Stimulated activated CD4-positive, alpha-beta T cell treated with anti-CD3 and anti-CD28 coated beads, Interleukin-4, amount 100 ng/mL, for 1 hour (primary cell): ENCODE results near the gene ULK4.

Experiments
- DNase-seq: peaks from one replicate; pipeline ENCODE4 v3.0.0-alpha.2; 2020

ULK4 gene

DNA sequence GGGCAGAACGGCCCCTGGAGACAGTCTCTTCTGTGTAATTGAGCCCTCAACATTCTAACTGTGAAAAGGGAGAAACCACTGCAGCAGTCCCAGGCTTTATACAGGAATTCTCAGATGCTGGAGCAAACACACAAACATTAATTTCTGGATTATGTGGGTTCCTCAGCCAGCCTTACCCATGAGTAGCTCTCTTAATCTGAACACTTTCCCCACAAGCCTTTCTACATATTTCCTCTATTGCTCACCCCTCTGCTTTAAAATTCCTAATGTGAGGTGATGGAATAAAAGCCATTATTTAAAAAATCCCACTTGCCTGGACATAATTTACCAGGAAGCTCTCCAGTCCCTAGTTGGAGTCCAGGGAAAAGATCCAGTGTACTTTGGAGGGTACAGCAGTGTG lies 623.6 kb downstream of the ULK4 start:
- DNase-seq, result no peak

DNA sequence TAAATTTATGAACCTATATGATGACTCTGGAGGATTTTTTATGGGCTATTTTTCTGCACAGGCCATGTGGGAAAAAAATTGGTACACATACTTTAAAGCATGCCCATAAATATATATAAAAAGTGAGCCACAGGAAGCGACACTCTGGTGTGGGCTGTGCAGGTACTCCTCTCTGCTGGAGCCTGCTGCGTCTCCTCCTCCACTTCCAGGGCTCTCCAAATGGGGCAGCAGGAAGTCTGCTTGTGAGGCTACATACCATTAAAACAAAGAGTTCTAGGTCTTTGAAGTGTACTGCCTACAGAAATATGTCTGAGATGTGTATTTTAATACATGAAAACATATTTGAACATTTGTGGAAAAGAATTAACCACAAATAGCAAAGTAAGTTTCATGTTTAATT lies 627.5 kb downstream of the ULK4 start:
- DNase-seq, result no peak

DNA sequence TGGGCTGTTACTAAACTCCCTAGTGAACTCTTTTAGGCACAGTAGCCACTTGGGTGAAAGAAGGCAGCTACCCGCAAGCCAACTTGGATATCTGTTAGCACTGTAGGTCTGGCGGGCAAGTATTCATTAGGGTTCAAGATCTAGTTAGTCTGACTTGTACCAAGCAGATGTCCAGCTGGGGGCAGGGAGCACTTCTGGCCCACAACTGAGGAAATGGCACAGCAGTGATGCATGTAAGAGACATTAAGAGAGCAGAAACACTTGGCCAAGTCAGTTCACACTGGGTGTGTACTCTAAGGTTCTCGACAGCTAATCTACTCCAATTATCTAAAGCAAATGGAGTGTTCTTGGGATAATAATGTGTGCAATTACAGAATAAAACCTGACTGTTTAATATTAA lies 630.9 kb downstream of the ULK4 start:
- no peak for DNase-seq

DNA sequence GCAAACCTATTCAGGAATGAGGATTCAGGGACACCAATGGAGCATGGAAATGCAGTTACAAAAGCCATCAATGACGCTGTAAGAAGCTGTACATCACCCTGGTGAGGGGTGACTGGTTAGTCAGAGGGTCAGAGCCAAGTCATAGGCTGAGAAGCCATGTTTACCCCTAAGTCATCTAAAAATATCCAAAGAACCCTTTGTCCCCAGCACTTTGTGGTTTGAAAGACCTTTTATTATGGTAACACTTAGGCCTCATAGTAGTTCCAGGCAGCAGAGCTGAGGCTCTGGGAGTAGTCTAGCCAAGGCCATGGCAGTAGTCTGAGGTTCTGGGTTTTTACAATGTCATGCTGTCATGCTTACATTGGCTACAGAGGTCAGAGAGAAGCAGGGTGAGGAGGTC lies 631.4 kb downstream of the ULK4 start:
- DNase-seq, result no peak

DNA sequence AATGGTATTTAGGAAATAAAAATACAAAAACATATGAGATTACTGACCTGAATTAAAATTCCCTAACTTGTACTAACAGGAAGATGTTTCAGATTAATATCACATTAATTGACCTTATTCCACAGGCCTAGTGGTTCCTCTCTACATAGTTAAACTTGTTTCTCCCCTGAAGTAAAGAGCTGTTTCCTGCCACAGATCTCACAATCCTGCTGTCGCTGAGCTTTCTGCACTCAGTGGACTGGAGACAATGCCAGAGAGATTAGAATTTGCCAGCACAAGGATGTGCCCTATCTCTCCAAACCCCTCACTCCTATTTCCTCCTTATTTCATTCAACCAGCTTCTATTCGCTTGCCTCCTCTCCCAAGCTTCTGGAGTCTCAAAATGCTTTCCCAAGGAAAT lies 632.0 kb downstream of the ULK4 start:
- no peak for DNase-seq

DNA sequence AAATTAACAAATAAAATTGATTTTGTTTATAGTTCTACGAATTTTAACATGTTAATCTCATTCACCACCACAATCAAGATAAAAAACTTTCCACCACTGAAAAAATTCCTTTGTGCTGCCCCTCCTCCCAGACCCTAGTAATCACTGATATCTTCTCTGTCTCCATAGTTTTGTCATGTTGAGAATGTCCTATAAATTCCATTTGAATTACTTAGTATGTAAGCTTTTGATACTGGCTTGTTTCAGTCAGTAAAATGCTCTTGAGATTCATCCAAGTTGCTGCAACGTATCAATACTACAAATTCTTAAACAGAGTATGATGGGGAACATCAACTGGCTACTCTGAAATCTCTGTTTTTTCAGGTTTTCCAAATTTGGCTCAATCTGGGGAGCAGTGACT lies 633.0 kb downstream of the ULK4 start:
- DNase-seq, result no peak

DNA sequence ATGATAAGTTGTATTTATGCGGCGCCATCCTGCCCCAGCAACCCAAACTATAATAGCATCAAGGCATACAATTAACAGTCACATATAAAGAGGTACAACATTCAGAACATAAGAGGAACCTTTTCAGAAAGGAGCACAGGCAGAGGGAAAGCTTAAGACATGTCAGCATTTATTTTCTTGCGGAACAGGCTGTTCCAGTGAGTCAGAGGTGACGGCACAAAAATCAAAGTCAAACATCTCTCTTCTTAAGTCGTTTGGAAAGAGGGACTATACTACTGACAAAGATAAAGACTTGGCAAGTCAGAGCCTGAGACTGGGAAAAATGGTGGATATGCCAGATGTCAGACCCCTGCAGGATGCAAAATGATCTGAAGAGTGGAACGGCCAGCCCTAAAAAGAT lies 634.2 kb downstream of the ULK4 start:
- no peak for DNase-seq

DNA sequence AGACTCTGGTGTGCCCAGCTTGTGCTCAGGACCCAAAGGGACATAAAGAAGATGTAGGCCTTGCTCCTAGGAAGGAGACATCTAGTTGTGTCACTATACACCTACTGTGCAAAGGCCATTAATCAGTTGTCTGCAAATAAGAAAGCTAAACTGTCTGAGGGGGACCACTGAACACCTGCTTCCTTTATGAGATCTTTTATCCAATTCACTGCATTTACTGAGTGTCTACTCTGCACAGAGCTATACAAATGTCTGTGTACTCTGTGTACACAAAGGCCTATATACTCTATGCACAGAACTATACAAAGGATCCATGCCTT lies 637.8 kb downstream of the ULK4 start:
- DNase-seq, result no peak

DNA sequence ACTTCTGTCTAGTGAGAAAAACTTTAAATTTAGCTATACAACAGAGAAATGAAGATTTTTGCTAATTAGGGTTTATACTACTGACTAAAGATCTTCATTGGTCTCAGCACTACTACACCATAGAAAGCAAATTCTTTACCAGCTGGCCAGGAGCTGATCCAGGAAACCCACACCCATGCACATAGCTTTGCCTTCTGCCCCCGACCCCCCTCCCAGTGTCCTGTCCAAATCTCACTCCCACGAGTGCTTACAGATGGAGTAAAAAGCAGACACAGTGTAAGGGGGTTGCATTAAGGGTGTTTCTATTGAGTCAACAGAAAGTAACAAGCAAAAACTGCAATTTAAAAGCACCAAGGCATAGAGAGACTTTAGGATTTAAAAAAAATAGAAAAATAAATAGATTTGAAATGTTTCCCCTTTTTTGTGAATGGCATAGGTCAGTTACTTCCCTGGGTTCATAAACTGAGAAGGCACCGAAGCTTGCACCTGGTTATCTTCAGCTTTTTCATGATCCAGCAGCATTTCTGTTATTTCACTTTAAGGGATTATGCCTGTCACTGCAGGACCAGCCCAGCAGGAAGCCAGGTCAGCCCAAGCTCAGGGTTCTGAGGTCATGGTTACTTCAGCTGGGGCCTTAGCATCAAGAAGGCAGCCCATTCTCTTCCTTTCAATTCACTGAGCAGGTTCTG lies 638.3 kb downstream of the ULK4 start:
- no peak for DNase-seq

DNA sequence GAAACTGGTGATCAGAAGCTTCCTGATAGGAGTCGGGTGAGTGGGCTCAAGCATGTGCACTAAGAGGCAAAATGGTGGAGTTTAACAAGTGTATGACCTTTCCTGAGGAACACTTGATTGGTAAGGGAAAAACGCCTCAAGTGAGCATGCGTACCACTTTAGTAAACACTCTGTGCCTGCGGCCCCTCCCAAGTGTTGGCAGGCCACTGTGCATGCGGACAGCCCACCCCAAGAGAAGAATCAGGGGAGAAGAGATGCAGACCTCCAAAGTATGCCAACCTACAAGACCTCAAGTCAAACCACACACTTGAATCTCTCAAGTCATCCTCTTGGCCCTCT lies 640.3 kb downstream of the ULK4 start:
- no peak for DNase-seq

DNA sequence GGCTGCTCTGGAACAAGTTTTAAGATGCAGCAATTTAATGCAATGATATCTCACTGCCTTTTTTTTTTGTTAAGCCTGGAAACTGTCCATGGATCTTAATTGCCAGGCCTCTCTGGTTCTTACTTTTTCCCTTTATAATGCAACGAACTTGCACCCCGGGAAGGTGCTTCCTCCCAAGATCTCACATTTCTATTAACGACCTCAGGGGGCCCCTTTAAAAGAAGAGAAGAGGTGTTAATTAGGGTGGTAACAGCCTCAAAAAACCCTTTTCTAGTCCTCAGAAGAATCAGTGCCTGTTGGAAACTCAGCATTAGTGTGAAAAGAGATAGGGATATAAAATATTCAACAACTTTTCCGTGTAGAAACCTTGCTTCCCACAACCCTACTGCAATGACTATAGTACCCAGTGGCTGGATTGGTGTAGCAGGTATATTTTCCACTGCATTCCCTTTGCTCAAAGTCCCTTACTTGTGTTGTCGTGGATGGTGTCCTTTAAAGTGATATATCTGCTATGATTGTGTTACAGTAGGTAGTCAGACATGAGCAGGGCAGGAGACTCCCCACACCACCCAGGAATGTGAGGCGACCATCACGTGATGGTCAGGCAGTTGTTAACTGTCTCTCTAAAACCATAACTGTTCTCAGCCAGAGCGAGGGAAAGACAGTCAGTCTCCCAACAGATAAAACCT lies 640.8 kb downstream of the ULK4 start:
- no peak for DNase-seq

DNA sequence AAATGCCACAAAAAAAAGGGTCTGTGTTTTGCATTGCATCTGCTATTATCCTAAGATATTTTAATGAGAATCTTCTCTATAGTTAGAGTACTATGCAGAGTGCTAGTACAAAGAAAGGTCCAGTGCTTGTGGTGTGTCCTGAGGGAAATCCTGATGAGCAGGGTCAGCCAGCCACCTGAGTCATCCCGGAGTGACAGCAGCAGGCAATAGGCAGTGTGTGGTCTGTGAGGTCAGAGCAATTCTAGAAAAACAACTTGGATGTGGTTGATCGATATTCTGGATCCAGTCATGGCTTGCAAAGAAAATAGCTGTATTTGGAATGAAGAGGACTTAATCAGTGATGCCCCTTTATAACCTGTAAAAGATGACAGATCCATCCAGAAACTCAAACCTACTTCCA lies 643.4 kb downstream of the ULK4 start:
- DNase-seq, result no peak

DNA sequence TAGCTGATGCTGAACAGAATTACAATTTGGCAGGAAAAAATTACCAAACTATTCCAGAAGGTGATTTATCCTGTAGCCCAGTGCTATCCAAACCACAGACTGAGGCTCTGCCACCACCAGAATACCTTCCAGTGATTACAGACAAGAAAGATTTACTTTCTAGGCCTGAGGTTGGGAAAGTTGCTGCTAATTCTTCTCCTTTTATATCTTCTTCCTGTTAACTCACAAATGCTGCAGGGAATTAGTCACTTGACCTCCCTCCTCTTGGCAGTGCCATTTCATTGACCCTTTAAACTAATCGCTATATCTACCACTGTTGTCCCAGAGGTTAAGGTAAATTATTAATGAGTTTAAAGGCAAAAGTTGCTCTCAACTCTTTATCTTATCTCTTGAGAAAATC lies 644.2 kb downstream of the ULK4 start:
- no peak for DNase-seq

DNA sequence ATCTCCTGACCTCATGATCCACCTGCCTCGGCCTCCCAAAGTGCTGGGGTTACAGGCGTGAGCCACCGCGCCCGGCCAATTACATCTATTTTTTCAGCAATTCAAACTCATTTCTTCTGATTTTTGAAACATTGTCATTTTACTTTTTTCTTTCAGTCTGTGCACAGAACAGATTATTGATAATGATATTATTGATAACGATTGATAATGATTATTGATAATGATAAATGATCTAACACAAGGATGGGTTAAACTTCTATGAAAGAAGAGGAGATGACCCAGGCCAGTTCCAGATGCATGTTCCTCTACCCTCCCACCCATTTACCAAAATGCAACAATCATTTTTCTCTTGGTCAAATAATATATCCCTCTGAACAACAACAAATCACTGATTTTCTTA lies 644.6 kb downstream of the ULK4 start:
- DNase-seq, result no peak

DNA sequence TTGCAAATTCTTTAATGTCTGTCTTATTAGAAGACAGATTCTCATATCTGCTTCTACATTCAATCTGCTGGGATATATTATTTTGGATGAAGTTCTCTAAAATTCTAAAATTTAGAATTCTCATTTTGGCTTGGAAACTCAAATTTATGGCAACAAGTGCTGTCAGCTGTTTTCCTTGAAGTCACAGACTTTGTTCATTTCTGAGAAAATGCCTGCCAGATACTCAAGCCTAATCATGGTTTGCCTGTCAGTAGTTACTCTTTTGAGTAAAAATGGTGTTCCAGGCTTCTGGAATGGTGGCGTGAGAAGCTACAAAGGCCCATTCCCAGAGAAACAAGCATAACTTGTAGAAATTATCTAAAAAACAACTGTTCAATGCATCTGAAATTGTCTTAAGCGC lies 646.8 kb downstream of the ULK4 start:
- no peak for DNase-seq

DNA sequence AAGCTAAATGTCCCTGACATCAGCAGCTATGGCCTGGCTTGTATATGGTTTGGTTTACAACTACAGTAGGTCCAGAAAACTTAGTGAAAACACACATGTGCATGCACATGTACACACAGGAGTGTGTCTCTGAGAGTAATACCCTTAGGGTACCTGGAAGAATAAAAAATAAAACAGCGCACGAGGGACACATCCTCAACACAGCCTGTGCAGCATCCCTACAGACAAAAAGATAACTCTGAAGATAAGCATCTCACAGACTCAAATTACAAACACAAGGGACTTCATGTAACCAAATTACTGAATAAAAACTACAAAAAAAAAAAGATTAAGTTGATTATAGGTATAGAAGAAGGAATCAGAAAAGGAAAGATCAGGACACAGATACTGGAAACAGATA lies 653.8 kb downstream of the ULK4 start:
- DNase-seq, result no peak

DNA sequence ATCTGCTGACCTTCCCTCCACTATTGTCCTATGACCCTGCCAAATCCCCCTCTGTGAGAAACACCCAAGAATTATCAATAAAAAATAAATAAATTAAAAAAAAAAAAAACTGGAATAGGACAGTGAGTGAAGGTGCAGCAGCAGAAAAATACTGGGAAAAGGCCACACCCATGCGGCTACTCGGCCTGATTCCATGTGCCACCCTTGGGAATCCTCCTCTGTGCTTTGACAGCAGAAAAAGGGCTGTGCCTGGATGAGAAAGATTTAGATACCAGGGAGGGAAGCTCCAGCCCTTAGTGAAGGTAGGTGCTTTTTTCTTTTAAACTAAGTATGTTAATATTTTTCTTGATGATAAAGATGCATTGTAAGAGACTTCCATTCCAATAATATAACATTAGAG lies 654.8 kb downstream of the ULK4 start:
- no peak for DNase-seq

DNA sequence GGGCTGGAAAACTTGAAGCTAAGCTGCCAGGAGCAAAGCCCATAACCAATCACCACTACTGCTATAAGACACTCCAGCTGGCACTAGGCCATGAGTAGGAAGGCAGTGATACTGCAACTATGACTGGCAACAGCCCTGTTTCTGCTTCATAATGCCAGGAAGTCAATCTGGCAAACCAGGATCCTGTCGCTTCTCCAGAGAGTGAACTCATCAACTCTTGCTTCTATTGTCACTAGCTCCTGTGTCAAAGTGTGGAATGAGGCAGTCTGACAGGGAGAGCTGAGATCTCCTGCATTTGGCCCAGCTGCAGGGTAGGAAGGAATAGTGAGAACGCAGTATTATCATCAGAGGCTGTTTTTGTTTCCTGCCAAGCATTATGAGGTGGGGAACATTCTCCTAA lies 657.3 kb downstream of the ULK4 start:
- DNase-seq, result no peak

DNA sequence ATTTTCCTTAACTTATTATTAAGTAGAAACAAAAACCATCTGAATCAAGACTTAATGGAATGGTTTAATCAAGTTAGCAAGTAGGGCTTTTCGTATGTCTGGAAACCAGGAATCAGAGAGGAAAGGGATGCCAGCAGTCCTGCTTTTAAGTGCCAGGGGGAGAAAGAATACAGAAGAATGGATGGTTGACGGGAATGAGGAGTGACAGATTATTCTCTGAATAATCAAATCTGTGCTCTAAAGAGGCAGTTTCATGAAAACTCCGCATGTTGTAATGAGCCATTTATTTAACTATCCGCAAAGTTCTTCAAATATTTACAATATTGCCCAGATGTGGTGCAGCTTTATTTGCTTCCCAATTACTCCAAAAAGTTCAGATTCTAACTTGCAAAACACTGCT lies 659.6 kb downstream of the ULK4 start:
- no peak for DNase-seq

DNA sequence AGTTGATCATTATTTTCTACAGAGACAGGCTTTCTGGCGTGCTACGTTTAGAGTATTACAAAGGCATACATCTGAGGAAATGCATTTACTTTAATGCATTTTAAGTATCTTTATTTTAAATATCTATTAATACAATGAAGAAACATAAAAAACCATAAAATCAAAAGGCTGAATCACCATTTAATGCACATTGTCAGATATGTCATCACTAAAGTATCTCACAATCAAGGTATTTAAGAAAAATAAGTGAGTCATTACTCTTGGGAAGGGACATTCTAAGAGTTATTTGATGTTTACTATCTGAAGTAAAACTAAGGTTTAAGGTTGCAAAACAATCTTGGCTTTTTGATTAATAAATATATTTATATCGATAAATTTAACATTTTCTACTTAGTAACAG lies 660.4 kb downstream of the ULK4 start:
- DNase-seq, result no peak

DNA sequence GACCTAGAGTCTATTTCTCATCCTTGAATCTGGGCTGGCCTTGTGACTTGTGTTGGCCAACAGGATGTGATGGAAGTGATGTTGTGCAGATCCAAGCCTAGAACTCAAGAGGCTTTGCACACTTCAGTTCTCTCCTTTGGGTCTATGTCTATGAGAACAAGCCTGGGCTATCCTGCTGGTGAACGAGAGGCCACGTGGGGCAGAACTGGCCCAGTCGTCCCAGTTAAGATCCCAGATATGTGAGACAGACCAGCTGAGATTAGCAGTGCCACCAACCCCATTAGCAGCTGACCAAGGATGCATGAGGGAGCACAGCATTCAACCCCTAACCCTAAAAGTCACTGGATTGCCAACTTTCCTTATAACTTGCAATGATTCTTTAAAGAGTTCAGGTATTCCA lies 662.9 kb downstream of the ULK4 start:
- DNase-seq, result no peak

DNA sequence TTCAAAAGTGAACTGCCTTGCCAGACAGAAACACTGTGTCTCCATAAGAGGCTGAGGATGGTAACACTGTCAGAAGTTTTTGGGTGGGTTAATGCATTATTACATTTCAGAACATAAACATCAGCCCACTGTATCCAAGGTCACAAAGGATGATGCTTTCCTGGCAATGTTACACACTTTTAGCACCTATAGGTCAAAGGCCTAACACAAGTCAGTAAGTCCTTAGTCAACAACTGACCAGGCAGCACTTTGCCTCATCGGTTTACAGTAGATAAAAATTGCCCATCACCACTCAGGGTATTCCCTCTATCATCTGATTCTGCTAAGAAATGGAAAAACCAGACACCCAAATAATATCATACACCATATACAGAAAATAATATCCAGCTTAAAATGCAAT lies 664.2 kb downstream of the ULK4 start:
- no peak for DNase-seq

DNA sequence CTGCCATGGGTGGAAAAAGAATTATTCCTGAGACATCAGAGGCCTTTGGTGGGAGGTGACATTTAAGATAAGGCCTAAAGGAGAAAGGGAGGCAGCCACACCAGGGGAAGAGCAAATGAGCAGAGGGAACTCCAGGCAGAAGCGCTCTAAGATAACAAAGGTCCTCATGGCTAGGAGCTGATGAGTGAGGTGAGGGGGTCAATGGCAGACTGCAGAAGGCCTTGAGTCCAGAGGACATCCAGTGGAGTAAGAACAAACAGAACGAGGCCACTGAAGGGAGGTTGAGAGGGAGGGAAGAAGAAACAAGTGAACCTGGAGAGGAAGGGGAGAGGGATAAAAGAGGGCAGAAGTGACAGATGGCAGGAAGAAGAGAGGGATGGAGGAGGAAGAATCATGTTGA lies 665.3 kb downstream of the ULK4 start:
- no peak for DNase-seq

DNA sequence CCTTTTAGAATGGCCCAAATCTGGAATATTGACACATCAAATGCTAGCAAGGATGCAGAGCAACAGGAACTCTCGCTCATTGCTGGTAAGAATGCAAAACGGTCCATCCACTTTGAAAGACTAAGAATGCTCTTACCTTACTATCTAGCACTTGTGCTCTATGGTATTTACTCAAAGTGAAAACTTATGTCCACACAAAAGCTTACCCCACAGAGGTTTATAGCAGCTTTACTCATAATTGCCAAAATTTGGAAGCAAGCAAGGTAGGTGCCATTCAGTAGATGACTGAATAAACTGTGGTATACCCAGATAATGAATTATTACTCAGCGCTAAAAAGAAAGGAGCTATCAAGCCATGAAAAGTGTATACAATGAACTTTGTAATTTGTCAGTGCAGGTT lies 666.2 kb downstream of the ULK4 start:
- DNase-seq, result no peak

DNA sequence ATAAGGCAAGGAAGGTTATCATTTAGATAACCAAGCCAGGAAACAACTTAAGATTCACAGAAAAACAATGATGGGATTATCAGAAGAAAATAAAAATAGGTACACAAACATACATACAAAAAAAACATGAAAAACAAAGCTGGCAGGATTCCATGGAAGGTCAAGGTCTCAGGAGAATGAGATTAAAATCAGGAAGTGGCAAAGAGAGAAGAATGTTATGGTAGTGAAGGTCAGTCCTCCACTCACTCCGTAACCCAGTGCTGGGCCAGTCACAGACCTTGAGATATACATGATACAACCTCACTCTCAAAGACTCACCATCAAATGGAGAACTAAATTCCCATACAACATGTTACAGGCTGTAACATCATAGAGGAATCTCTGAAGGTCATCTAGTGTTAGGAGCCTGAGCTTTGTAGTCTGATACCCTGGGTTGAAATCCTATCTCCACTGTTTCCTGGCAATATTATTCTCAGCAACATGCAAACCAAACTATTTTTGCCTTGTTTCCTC lies 668.7 kb downstream of the ULK4 start:
- DNase-seq, result no peak
